Epidermal melanocyte (primary cell): ENCODE results near the gene OSGEP.
"Not testable (repeated sequence)": the region's sequence is repeated elsewhere in the genome, so short reads cannot be mapped to it uniquely, and the experiment has no call there.

Experiments used
- DNase-seq: peaks from one replicate; pipeline ENCODE4 v3.0.0; 2011; ENCODE audit warnings: low spot score; ENCODE audit not compliant: insufficient read length

Gene OSGEP

DNA sequence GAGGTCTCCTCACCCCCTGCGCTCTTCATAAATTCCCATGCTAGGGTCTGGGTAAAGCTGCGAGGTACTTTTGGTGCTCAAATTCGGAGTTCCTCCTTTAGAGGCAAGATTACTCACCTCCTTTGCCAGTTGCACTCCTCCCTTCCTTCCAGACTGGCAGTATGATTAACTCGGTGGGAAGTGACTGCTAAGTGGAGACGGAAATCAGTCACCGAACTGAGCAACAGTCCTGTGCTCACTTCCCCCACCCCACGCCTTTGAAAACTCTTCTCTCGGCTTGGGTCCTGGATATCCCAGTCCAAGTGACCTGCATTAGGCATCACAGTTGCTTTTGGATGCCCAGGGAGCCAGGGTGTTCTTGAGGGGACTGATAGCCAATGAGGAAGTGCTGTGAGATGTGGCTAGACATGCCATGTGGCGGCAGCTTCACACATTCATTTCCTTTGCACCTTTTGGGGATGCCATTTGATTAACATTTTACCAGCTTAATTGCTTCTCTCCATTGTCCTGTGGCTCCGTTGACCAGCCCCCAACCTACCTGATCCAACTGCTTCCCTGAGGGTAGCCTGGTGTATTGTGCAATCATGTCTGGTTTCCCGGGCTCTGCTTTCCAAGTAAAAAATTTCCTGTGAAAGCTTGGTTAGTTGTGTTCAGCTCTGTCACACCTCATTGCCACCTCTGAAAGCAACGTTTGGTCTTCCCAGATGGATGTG is 15.4 kb upstream of the OSGEP start:
- no peak for DNase-seq

DNA sequence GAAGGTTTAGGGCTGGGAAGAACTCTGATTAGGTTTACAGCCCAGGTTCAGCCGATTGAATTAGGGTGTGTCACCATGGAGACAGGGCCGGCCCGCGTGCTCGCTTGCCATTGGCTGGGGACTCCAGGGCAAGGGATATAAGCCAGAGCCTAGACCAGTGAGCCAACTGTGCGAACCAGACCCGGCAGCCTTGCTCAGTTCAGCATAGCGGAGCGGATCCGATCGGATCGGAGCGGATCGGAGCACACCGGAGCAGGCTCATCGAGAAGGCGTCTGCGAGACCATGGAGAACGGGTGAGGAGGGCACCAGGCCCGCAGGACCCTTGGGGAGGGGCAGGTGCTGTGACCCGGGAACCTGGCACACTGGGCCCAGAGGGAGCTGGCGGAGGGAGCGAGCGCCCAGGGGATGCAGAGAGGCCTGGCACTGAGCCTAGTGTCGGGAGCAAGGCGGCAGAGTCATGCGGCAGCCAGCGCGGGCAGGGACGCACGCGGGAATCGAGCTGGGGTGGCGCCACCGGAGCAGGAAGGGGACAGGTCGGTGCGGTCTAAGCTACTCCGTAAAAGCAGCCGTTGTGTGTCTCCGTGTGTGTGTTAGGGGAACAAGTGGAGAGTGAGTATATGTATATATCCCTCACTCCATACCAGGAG is 14.8 kb upstream of the OSGEP start, which contains the start of gene PNP:
Gene PNP (plus strand): TSS at position 165 of the 648 bp plus-strand sequence. CDS start 119 bp downstream, at position 284.
- DNase-seq: peak; percentile 94

DNA sequence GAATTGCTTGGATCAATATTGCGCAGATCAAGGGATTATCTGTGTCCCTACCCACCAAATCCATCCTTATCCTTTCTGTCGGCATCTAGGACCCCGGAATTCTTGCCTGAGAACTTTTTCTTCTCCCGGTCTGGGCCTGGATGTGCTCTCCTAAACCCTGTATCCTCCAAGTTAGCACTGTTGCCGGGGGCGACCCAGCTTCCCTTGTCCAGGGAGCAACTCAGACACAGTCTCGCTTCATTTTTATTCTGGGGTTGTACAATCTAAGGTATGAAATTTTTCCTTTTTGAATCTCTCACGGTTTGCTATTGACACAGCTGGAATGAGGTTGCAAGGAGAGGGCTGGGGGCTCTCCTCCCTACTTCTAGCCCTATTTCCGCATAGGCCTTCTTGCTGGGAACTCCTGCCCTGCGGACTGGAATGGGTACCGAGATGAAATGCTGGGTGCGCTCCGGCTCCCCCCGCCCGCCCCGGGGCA is 14.2 kb upstream of the OSGEP start:
- no peak for DNase-seq

DNA sequence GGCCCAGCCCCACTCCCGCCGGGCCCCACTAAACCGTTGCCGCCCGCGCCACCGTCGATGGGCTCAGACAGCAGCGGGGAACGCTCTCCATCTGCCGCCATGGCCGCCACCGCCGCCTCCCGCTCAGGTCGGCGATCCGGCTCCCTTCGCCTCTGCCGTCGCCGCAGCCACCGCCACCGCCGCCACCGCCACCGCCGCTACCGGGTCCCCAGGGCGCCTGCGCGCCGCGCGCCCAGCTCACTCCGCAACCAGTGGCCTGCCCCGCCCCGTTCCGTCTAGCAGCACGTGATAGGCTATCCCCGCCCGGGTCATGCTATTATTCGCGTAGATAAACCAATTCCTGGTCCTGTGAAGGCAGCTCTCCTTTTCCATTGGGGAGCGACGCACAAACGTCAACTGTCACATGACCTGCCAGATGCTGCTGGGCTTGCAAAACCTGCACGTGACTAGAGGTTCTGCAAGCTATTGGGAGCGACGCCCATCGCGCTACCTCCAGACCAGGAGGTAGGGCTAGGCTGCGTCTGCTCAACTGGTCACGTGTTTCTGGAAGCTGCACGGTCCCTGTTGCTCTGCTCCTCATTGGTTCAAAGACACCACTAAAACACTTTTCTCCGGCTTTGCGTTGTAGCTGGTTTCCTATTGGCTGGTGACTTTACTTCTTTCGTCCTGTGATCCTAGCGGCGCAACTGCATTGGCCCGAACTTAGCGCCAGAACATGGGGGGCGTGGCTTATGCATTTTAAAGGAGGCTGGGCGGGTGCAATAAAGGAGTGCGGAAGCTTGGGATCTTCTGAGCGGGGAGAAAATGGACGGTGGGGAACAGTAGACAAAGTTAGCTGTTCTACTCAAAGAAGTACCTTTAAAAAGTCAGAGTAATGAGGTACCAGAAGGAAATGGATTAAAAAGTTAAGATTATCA is 6.9 kb upstream of the OSGEP start, which contains the start of gene PIP4P1:
Gene PIP4P1 (minus strand): TSS at position 210 of the 917 bp plus-strand sequence. CDS start 109 bp downstream, at position 101.
- peak; percentile 93 for DNase-seq

DNA sequence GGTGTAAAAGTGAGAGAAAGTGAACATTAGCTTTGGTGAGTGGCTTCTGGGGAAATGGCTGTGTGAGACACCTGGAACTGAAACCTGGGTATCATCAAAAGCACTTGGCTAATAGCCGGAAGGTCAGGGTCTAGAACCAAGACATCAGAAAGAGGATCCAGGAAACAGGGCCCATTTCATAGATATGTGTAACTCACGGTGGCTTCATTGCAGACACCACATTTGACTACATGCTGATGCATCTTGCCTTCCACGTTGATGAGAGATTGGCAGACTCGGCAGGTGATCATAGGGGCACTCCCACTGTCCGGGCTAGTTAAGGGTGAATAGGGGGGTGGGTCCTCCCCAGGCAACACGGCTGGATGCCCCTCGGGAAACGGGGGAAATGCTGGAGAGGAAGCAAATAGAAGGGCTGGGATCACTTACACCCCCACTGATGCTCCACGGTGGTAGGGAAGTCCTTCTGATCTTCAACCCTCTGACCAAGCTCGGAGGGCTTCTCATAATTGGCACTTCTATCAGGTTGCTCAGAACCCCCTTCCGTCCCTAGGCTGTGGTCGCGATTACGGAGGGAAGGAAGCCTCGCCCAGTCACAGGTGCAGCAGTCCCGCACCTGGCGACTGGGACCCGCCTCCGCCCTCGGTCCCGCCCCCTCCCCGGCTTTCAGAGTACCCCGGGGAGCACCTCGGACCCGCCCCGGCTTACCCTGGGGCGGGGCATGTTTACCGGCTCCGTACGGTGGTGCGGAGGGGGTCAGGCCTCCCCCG is 6.0 kb upstream of the OSGEP start:
- DNase-seq: no peak

DNA sequence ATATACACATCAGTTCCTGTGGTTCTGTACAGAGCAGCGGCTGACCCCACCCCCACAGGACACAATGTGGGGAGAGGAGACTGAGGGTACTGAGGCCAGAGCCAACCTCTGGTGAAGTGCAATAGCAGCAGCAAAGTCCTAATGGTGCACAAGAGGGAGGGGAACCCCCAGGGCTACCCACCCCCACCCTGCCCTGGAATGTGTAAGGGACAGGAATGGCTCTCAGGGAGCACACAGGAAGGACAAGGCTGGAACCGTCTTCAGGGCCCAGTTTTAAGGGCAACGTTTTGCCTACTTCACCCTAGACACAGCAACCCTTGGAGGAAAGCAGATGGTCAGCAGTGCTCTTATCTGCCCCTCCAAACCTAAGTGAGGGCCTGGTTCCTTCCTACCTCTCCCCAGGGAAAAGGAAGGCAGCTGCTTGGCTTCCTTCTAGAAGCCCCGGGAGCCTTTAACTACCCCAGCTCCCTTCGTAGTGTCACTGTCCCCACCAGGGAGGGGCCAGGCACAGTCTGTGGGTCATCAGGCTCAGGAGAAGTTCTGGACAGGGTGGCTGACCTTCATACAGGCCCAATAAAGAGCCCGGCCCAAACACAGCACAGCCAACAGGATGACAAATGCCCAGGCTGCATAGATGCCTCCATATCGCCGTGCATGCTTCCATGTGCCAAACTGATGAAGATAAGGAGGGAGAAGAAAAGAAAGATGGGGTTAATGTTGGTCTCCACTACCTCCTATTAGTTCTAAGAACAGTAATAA is 3.6 kb upstream of the OSGEP start:
- no peak for DNase-seq

DNA sequence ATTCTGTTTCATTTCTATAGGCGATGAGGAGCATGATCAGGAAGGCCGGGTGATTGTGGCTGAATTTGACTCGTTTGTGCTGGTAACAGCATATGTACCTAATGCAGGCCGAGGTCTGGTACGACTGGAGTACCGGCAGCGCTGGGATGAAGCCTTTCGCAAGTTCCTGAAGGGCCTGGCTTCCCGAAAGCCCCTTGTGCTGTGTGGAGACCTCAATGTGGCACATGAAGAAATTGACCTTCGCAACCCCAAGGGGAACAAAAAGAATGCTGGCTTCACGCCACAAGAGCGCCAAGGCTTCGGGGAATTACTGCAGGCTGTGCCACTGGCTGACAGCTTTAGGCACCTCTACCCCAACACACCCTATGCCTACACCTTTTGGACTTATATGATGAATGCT is 2.4 kb upstream of the OSGEP start:
- DNase-seq: no peak

DNA sequence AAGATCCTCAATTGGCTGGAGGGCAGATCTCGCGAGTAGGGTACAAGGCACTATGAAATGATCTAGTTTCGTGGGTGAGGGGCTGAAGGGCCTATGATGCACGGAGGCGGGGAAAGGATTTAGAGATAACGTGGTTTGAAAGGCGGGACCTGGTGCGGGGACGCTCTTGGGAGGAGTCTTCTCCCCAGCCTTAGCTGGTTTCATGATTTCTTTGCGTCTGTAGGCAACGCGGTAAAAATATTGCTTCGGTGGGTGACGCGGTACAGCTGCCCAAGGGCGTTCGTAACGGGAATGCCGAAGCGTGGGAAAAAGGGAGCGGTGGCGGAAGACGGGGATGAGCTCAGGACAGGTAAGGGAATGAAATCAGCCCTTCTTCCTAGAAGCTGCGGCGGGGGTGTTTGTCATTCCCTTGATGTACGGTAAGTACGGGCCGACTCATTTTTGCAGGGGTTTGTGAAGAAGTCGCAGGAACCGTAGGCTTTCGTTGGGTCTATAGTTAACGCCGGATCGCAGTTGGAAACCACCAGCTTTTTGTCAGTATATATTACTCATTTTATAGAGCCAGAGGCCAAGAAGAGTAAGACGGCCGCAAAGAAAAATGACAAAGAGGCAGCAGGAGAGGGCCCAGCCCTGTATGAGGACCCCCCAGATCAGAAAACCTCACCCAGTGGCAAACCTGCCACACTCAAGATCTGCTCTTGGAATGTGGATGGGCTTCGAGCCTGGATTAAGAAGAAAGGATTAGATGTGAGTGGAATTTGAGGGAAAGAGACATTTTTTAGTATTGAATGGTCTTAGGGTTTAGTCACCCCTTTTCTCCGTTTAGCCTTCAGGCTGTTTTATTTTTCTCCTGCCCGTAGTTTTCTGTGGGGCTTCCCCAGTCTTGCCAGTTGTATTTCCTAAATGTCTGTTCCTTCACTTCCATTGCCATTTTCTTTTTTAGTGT is 1.0 kb upstream of the OSGEP start:
- peak; percentile 78 for DNase-seq

DNA sequence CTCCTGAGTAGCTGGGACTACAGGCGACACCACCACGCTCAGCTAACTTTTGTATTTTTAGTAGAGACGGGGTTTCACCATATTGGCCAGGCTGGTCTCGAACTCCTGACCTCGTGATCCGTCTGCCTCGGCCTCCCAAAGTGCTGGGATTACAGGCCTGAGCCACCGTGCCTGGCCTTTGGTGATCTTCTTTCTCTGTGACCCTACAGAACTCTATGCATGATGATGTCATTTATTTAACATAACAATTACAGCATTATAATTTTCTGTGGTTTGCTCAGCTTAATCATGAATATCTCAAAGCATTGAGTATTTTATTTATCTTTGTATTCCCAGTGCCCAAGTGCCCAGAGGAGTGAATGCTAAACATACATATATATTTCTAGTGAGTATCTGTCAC is 1.8 kb downstream of the OSGEP start:
- not testable (repeated sequence) for DNase-seq

DNA sequence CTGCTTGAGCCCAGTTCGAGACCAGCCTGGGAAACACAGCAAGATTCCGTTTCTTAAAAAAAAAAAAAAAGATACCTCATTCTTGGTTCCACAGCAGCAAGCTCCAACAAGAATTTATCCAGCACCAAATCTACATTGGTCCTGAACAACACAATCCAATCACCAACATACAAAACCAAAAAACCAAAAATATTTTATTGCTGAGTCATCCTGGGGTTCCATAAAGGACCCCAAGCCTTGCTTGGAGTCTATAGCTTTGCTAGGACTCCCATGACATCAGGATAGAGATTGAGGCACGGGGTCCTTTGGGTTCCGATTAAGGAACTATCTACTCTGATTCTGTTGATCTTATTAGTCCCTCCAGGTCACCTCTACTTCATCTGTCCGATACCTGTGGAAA is 7.7 kb downstream of the OSGEP start:
- DNase-seq: no peak

DNA sequence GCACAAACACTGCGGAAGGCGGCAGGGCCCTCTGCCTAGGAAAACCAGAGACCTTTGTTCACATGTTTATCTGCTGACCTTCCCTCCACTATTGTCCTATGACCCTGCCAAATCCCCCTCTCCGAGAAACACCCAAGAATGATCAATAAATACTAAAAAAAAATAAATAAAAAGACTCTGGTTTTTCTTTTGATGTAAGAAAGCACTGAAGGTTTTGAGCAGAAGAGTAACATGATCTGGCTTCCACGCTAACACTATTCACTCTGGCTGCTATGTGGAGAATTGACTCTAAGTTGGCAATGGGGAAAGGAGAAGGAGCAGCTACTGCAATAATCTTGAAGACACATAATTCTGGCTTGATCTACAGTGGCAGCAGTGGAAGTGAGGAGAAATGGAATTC is 11.0 kb downstream of the OSGEP start:
- DNase-seq: not testable (repeated sequence)

DNA sequence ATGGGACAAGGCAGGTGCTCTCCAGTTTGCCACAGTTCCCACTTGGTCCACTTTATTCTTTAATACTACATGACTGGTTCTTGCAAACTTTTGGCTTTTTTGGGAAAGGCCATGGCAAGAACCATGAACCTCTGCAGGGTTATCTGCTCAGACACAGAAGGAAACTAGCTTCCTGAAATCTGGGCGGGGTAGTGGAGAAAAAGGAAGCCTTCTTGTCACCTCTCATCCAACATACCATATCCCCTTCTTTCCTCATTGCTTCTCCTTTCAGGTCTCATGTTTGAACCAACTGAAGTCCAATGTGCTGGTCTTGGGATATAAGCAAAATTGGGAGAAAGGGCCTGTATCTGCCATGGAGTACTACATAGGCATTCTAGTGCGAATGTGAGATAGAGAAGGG is 13.2 kb downstream of the OSGEP start:
- DNase-seq: no peak

DNA sequence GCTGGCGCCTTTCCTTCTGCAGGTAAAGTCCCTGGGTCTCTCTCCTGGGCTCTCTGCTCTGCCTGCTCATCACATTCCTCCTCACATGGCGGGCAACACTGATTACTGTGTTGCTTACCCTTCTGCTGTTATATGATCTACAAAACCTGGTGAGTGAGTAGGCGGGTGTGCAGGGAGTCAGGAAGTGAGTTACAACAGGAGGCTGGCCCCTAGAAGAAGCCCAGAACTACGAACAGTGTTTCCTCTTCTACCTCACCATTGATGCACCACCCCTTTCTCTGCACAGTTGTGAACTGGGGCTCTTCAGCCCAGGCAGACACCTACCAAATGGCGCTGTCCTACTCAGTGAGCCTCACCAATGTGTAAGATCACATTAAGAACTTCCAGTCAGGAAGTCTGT is 13.7 kb downstream of the OSGEP start:
- DNase-seq: no peak

DNA sequence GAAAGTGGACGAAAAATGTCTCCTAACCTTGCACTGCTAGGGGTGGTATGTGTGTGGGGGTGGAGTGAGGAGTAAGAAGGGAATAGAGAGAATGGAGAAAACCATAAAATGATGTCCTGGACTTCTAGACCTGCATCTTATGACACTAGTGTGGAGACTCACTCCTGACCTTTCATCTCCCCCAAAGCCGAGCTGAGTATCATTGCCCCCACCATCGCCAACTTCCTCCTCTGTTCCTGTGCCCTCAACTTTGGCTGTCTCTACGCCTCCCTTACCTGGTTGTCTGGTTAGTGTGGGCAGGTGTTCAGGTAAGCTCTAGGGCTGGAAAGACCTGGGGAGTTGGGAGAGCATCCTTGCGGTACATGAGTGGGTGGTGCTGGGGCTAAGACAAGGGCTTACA is 14.1 kb downstream of the OSGEP start:
- DNase-seq: no peak

DNA sequence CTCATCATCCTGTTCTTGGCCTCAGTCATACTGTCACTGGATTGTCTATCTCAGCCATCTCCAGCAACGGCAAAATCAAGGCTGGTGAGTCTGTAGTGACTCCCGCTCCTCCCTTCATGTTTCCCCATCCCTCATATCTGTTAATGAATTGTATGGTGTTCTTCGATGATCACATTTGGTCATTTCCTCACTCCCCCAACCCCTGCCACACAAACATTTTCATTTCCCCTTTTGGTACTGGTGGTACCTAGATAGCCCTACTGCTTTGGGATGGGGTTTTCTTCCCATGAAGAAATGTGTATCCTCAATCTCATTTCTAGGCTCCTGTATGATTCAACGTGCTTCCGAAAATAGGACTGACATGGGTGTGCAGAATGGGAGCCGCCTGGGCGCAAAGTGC is 15.9 kb downstream of the OSGEP start:
- DNase-seq: no peak

DNA sequence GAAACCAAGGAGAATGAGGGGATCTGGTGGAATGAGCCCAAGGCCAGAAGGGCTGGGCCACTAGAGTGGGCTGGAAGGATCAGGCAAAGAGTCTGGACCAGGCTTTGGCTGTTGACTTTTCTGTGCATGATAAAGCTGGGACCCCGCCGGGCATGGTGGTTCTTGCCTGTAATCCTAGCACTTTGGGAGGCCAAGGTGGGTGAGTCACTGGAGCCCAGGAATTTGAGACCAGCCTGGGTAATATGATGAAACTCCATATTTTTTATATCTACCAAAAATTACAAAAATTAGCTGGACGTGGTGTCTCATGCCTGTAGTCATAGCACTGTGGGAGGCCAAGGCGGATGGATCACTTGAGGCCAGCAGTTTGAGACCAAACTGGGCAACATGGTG is 18.3 kb downstream of the OSGEP start:
- no peak for DNase-seq

DNA sequence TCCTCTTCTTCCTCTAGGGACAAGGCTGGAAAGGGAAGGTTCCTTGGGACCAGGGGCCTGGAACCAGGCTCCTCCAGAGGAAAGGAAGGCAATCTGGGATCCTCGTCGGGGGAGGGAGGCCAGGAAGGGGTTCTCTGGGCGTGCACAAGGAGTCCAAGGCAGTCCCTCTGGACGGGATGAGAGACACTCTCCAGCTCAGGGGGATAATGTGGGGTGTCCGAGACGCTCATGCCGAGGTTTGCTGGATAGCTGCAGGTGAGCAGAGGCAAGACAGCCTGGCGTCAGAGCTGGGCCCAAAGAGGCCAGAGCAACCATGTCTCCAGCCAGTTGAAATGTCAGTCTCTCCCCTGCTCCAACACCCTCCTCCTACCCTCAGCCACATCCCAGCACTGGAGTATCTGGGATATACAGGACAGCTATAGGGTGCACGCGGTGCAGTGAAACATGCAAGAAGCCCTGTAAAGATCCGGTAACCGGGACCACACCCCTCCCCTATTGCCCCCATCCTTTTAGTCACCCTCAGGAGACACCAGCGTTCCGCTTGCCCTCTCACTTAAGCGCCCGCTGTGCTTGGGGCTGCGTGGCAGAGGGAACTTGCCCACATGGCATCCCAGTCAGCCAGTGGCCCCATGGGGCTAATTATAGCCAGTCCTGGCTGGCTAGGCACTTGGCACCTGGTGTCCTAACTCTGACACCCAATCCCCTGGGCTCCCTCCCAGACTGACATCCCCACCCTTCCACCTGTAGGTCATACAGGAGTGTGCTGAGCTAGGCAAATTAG is 18.8 kb downstream of the OSGEP start, which contains the start of gene KLHL33:
Gene KLHL33 (minus strand): TSS at position 585 of the 781 bp plus-strand sequence. CDS start 355 bp downstream, at position 230.
- no peak for DNase-seq
